22Rv1 (cell line): ENCODE results near the gene SIL1.
"Not testable (repeated sequence)": the region's sequence is repeated elsewhere in the genome, so short reads cannot be mapped to it uniquely, and the experiment has no call there.

ENCODE experiments used
- H3K27ac ChIP-seq: fragments of 450-650 bp; 2 replicates; pipeline ENCODE4 v1.5.1; 2017
- CTCF ChIP-seq: fragments of 450-650 bp; IDR thresholded peaks from 2 replicates; pipeline ENCODE4 v1.5.1; 2017; ENCODE audit warnings: mild to moderate bottlenecking
- ZFX ChIP-seq: fragments of 450-650 bp; IDR thresholded peaks from 2 replicates; pipeline ENCODE4 v1.6.1; 2017; ENCODE audit warnings: antibody characterized with exemption, borderline replicate concordance

Gene SIL1

GRCh38 chr5:139079225-139079990 lies 118.8 kb downstream of the SIL1 start:
- TF ChIP-seq ZFX (no peak), CTCF (no peak)
- no peak overlapping the region for H3K27ac ChIP-seq

GRCh38 chr5:139078345-139078744 lies 119.8 kb downstream of the SIL1 start:
- TF ChIP-seq CTCF (no peak), ZFX (no peak)

GRCh38 chr5:139077899-139078298 lies 120.3 kb downstream of the SIL1 start:
- no peak overlapping the region for H3K27ac ChIP-seq
- TF ChIP-seq ZFX = no peak
- no peak for TF ChIP-seq CTCF

More at GRCh38 chr5:139078345-139078744, 119.8 kb downstream of the SIL1 start:
- no peak overlapping the region for H3K27ac ChIP-seq

- no peak overlapping the region for H3K27ac ChIP-seq
- no peak for TF ChIP-seq CTCF
Observed at GRCh38 chr5:139076111-139076510, 122.1 kb downstream of the SIL1 start.

- no peak for TF ChIP-seq ZFX
- TF ChIP-seq CTCF = no peak
- H3K27ac ChIP-seq = no peak overlapping the region
Observed at GRCh38 chr5:139075066-139076050, 122.8 kb downstream of the SIL1 start.

GRCh38 chr5:139073956-139074355 lies 124.2 kb downstream of the SIL1 start:
- H3K27ac ChIP-seq = not testable (repeated sequence)

GRCh38 chr5:139068494-139069151 lies 129.5 kb downstream of the SIL1 start:
- H3K27ac ChIP-seq = no peak overlapping the region
- no peak for TF ChIP-seq CTCF
